Measurements from ENCODE around the gene RHBDF1. TPM values are rescaled to one million over a fixed set of nuclear protein-coding genes. Genes with fewer than 3 reads are reported as not detected.

Gene RHBDF1
- polyA plus RNA-seq, 1 of the 3 experiments (the other 2 are of a cell fraction): 54.1 TPM

DNA sequence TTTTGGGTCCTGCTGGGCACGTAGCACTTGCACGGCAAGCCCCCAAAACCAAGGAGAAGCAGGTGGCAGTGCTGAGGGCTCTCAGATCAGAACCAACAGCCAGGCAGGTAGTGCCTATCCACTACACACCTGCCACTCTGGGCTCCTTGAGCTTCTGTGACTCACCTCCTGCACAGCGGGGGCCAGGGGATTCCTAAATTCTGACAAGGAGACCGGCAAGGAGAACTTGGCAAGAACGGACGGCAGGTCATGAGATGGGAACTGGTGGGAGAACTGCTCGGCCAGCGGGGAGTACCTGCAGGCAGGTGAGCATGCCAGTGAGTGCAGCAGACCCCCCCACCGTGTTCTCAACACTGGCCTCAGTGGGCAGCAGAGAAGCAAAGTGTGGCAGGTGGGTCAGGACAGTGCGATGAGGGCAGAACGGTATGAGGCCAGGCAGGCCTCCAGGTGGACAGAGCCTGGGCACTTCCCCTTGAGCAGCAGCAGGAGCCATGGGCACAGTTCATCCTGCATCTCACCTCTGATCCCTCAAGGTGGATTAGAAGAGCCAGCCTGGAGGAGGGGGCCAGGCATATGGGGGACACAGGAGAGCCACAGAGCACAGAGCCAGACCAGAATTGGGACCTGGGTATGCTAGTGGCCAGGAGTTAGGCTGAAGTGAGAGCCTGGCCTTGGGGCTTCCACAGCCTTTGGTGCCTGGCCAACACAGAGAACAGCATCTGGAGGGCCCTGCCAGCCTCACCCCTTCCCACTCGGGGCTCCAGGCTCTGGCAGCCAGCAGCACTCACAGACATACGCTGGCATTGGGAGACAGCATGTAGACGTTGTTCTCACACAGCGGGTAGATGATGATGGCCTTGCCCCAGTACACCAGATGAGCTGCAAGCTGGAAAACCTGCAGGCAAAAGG is 20.3 kb upstream of the RHBDF1 start:
- Histone ChIP-seq H3K4me3 (ENCODE audit: low read depth in 2 of 2, low read length in 1 of 2) (no peak overlapping the region), H3K9me3 (no peaks in the 10 kb centered on the region), H3K4me1 (ENCODE audit: control insufficient read depth in 1 of 2, insufficient read depth in 2 of 2, low read depth in 1 of 2, low read length in 1 of 2) (peaks cover 0 to 11% of the 10 kb centered on the region in 2 experiments; a peak in 1 of 4 replicates), H3F3A (replicated peaks; ENCODE audit: insufficient read depth) (peaks cover 8% of the 10 kb centered on the region), H4K20me1 (ENCODE audit: insufficient read depth) (peaks cover 9% of the 10 kb centered on the region; the same call in 1 of the 2 replicates), H3K27me3 (ENCODE audit: insufficient read depth) (no peaks in the 10 kb centered on the region), H3K4me2 (no peak overlapping the region), H3K79me2 (ENCODE audit: insufficient read depth) (no peaks in the 10 kb centered on the region), H3K9ac (no peak overlapping the region), H3K36me3 (replicated peaks in 1 of 2; ENCODE audit: control insufficient read depth in 1 of 2, insufficient read depth in 2 of 2, low read length in 1 of 2) (peaks cover 0 to 18% of the 10 kb centered on the region in 2 experiments), H2AFZ (ENCODE audit: low read depth) (no peak overlapping the region), H3K27ac (ENCODE audit: low read depth in 2 of 2, low read length in 1 of 2) (no peak overlapping the region; a peak in 1 of 4 replicates), H3K9me2 (no peaks in the 10 kb centered on the region)
- TF ChIP-seq TAF1 (IDR thresholded peaks at IDR 0.05; ENCODE audit: borderline replicate concordance, low read depth, low read length): no peak
- TF ChIP-seq NRF1 (IDR thresholded peaks at IDR 0.05; ENCODE audit: low read depth, low read length): no peak
- no peak for TF ChIP-seq RFX5 (IDR thresholded peaks at IDR 0.05; ENCODE audit: low read length)
- no peak for TF ChIP-seq ELF1 (IDR thresholded peaks at IDR 0.05)
- TF ChIP-seq NFIC (IDR thresholded peaks at IDR 0.05; ENCODE audit: borderline replicate concordance): no peak
- no peak for TF ChIP-seq GABPA (IDR thresholded peaks at IDR 0.05; ENCODE audit: low read depth)
- TF ChIP-seq FOXJ3 (CRISPR knock-in tag; IDR thresholded peaks at IDR 0.05): no peak
- TF ChIP-seq RXRA (IDR thresholded peaks at IDR 0.05; ENCODE audit: borderline replicate concordance, low read depth): no peak
- 86% methylated on average over 14 of the region's 15 CpGs for WGBS (ENCODE audit: low lambda C conversion rate)
- ChIA-PET POLR2A (no interaction called here), CTCF (interaction anchor here (0.9 to 27.8 kb wide), 6 partner anchors 9 to 88 kb away, joined by 3 to 793 read pairs (median 5); partner anchors contain the start of genes HBQ1 and RHBDF1)
- DNase-seq: no peak

DNA sequence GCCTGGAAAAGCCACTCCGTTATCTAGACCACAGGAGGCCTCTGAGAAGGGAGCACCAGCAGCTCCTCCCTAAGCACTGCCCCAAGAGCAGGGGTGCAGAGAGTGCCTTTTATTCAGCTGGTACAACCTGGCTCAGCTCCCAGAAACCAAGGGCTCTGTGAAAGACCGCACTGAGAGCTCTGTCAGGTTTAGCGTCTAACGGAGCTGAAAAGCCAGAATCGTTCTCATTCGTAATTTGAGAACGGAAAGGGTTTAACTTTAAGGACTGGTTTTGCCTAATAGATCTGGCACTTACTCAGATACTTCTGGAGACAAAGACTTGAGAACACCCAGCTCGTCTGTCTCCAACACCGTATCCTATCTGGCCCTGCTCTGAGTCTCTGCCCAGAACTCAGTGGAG is 19.1 kb upstream of the RHBDF1 start:
- Histone ChIP-seq H3K4me2 (no peak overlapping the region), H3K9me2 (no peaks in the 10 kb centered on the region), H3K9me3 (no peaks in the 10 kb centered on the region), H2AFZ (ENCODE audit: low read depth) (no peak overlapping the region), H3K79me2 (ENCODE audit: insufficient read depth) (no peaks in the 10 kb centered on the region), H3K27ac (ENCODE audit: low read depth in 2 of 2, low read length in 1 of 2) (no peak overlapping the region), H3F3A (replicated peaks; ENCODE audit: insufficient read depth) (peaks cover under 1% of the 10 kb centered on the region), H3K4me1 (ENCODE audit: control insufficient read depth in 1 of 2, insufficient read depth in 2 of 2, low read depth in 1 of 2, low read length in 1 of 2) (peaks cover 0 to 11% of the 10 kb centered on the region in 2 experiments; a peak in 1 of 4 replicates), H3K9ac (no peak overlapping the region), H3K4me3 (ENCODE audit: low read depth in 2 of 2, low read length in 1 of 2) (no peak overlapping the region), H4K20me1 (ENCODE audit: insufficient read depth) (peaks cover 5% of the 10 kb centered on the region; the same call in 1 of the 2 replicates), H3K27me3 (ENCODE audit: insufficient read depth) (no peaks in the 10 kb centered on the region), H3K36me3 (replicated peaks in 1 of 2; ENCODE audit: control insufficient read depth in 1 of 2, insufficient read depth in 2 of 2, low read length in 1 of 2) (peaks cover 0 to 25% of the 10 kb centered on the region in 2 experiments)
- POLR2A ChIA-PET: interaction anchor here (1.6 kb wide), 1 partner anchor 12 kb away, joined by 5 read pairs; no protein-coding TSS in a partner anchor
- DNase-seq: no peak
- CTCF ChIA-PET: interaction anchor here (0.8 to 27.8 kb wide), 5 partner anchors 13 to 89 kb away, joined by 3 to 793 read pairs (median 5); partner anchors contain the start of genes HBQ1 and RHBDF1
- WGBS (ENCODE audit: low lambda C conversion rate): 91% methylated on average over 9 of the region's 9 CpGs
- TF ChIP-seq EZH2phosphoT487 (IDR thresholded peaks at IDR 0.05; ENCODE audit: borderline replicate concordance, low read depth) (no peak), MXI1 (IDR thresholded peaks at IDR 0.05; ENCODE audit: low read depth, low read length) (no peak), NRF1 (IDR thresholded peaks at IDR 0.05; ENCODE audit: low read depth, low read length) (no peak), TEAD4 (IDR thresholded peaks at IDR 0.05; ENCODE audit: borderline replicate concordance, insufficient read depth) (no peak), FOSL2 (IDR thresholded peaks at IDR 0.05; ENCODE audit: borderline replicate concordance, low read depth) (no peak), USF1 (IDR thresholded peaks at IDR 0.05; ENCODE audit: borderline replicate concordance, low read depth) (no peak), NFIC (IDR thresholded peaks at IDR 0.05; ENCODE audit: borderline replicate concordance) (no peak), RXRA (IDR thresholded peaks at IDR 0.05; ENCODE audit: borderline replicate concordance, low read depth) (no peak), SIN3A (IDR thresholded peaks at IDR 0.05; ENCODE audit: borderline replicate concordance, low read depth, low read length) (no peak)
- TF ChIP-seq, protein P1, sequence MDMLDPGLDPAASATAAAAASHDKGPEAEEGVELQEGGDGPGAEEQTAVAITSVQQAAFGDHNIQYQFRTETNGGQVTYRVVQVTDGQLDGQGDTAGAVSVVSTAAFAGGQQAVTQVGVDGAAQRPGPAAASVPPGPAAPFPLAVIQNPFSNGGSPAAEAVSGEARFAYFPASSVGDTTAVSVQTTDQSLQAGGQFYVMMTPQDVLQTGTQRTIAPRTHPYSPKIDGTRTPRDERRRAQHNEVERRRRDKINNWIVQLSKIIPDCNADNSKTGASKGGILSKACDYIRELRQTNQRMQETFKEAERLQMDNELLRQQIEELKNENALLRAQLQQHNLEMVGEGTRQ (IDR thresholded peaks at IDR 0.05; ENCODE audit: borderline replicate concordance, low read depth, low read length): no peak

Data from SK-N-SH (cell line).